Measurements from ENCODE around the gene FABP2.
"Not testable (repeated sequence)": the region's sequence is repeated elsewhere in the genome, so short reads cannot be mapped to it uniquely, and the experiment has no call there.

The FABP2 gene

DNA sequence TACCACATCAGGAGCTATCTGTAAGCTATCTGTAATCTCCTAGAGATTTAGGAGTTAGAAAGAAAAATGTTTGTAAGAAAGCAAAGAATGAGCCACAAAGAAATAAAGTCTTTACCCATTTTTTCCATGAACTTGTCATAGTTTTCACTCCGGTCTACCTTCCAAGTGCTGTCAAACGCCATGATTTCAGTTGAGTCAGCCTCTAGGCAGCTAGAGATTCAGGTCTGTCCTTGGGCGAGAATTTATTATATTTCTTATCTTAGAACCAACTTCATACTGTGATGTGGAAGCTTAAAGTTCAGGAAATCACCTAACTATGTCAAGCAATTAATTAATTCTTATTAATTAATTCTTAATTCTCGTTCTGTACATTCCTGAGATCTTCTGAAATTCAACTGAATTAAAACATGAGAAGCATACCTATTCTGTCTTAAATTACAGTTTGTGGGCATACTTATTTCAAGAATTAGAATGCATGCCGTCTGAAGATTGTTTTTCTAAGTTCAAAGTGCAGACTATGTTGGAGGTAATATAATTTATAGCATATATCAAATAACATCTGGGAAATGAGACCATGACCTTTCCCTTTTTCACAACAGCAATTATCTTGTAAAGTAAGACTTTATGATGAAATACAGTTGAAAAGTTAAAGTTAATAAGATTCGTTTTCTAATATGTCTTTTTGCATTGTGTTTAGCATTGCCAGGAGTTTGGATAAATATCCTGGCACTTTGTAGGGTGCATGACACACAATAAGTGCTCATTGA lies at the start of gene FABP2:
TSS of gene FABP2 (minus strand) at position 218 of the 767 bp plus-strand sequence. CDS start at position 182, 36 bp downstream.
- no peak for DNase-seq

DNA sequence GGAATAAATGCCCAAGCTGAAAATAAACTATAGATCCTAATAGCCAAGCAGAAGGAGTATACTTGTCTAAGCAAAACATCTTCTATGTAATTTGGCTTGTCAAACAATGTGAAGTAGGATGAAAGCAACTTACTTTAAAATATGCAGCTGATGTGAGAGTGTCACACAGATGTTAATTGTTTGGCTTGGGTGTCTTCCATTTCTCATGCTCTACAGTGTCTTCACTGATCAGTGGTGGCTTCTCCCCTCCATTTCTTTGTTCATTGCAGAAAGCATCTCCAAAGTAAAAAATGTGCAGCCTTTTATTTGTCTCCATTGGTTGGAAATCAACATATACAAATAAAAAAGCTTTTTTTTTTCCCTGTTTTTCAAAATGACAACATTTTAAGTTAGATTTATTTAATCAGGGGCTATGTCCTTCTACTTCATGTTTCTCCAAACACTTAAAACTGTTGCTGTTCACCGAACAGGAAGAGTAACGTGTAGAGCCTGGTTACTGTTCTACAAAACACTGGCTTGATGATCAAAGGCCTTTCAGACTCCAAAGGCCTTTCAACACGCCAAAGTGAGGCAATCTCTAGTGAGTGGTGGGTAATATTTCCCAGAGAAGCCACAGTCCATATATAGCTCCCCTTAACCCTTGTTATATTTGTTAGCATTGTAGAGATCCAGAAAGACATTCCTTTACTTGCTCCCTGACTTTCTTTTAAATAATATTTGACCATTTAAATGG lies 49.2 kb upstream of the FABP2 start:
- DNase-seq, result peak; percentile 72

DNA sequence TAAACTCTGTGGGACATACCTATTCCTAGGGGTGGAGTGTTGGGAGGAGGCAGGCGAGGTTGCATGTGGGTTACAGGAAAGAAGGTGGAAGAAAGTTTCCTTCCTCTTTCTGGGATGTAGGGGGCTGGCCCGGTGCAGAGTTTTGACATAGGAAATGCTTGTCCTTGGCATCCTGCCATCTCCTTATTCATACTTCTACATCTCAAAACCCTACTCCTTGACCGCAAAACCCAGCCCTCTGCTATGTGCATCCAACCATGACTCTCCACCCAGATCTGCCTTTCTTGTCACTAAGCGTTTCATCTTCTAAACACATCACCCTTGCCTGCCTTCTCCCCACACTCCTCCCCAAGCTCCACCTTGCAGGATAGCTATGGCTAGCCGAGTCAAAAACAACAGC lies 48.5 kb upstream of the FABP2 start:
- peak; percentile 96 for DNase-seq

DNA sequence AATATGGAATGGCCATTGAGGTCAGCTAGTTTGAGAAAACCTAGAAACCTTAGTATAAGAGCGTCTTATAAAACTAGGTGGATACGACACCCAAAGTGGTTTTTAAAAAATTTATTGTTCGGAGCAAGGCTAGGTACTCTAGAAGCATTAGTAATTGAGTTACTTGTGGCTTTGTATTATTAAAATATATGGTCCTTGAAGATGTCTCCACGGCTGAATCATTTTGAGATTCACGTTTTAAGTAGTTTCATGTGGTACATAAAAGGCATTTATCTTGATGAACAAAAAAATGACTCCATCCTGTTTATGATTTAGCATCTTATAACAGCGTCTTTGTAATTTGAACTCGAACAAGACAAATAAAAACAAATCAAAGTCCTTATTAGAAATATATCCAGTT lies 44.9 kb upstream of the FABP2 start:
- not testable (repeated sequence) for DNase-seq

DNA sequence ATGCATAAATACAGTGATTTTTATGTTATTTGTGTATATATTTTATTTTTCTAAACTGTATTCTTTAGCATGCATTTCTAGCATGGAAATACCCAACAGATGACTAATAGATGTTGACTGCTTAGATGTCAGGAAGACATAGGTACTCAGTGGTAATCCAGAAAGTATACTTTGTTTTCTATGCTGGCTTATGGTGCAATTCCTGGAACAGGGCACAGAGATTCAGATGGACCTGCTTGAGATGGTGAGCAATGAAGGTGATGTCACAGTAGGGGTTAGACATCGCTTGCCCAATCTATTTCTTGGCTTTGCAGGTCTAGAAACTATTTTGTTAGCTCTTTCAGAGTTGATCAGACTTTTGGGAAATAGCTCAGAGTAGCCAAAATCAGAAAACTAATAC lies 42.3 kb upstream of the FABP2 start:
- not testable (repeated sequence) for DNase-seq

DNA sequence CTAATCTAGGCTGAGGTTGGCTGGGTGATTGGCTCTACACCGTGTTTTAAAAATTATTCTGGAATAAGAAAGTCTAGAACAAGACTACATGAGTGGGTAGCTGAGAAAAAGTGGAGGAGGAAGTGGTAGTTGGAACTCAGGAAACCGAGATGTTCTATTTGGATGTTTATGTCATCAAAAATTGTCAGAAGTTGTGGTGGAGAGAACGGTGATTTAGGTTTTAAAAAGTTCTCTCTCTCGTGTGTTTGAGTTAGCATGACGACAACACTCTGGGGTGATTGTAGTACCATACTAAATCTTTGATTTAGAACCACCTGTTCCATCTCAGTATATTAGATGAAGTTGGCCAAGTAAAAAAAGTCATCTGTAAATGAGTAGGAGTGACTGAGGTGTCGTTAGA lies 41.4 kb upstream of the FABP2 start:
- DNase-seq, result not testable (repeated sequence)

DNA sequence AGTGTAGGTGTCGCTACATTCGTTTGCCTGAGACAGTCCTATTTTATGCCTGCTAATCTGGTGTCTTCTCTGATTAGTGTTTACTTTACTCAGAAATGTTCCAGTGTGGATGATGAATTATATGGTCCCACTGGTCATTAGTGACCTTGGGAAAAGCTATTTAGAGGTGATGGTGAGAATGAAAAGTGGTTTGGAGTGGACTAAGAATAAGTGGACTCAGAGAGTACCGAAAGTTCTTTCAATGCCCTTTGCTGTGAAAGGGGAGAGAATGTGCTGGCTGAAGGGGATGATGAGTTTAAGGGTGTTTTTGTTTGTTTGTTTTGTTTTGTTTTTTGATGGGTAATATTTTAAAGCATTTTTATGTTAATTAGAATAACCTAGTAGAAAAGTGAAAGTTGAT lies 40.5 kb upstream of the FABP2 start:
- not testable (repeated sequence) for DNase-seq

DNA sequence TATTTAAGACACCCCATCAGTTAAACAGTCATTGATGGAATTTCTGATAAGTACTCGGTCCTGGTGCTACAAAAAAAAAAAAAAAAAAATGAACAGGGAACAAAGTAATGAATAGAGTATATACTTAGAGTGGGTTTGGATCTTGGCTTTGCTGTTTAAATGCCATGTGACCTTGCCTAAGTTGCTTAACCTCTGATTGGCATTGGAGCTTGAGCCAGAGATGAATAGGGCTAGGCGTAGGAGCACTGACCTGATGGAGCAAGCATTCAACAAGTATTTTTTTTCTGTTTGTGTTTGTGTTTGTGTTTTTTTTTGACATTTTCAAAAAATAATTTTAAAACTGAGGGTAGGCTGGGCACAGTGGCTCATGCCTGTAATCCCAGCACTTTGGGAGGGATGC lies 37.9 kb upstream of the FABP2 start:
- not testable (repeated sequence) for DNase-seq

DNA sequence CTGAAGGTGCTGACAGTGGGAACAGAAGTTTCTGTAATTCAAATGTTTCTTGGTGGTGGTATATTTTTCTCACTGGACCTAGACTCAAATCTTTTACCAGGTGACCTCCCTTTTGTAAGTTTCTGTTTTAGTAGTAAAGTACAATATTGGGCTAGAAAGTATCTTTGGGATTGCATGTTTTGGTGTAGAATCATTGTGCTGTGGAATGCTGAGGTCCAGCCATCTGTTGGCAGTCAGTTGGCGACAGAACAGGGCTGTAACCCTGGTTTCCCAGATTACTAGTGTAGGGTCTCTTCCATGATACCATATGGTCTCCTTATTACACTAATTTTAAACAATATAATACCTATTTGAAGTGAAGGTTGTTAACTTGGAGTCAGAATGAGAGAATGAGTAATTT lies 34.9 kb upstream of the FABP2 start:
- not testable (repeated sequence) for DNase-seq

DNA sequence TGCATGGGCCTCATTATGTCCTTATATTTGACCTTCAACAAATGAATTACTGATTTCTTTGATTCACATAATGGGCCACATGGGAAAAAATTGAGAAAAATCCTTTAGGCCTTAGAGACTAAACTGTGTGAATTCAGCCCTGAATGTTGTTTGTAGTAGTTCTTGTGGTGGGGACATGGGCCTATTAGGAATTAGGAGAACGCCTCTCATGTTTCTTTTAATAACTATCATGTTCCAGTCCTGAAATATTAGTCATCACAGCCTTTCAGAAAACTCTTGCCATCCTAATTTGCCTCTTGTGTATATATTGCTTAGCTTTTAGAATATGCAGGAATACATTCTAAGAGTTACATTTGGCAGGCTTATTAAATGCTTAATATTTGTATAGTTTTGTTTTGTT lies 34.1 kb upstream of the FABP2 start:
- not testable (repeated sequence) for DNase-seq

DNA sequence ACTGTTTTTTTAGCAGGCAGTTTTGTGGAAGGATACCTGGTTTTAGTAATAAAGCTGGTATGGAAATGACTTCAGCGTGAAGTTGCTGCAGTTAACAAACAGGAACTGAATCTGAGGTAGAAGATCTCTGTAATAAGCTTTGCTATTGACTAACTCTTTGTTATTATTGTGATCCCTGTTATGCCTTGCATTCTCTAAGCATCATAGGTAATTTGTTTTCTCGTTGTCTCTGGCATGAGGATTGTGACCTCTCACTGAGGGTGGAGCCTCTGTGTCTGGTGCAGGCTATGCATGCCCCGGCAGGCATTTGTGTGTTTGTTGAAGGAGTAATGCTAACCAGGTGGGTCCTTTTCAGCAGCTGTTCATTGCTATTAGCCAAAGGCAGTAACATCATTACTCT lies 31.4 kb upstream of the FABP2 start:
- not testable (repeated sequence) for DNase-seq

DNA sequence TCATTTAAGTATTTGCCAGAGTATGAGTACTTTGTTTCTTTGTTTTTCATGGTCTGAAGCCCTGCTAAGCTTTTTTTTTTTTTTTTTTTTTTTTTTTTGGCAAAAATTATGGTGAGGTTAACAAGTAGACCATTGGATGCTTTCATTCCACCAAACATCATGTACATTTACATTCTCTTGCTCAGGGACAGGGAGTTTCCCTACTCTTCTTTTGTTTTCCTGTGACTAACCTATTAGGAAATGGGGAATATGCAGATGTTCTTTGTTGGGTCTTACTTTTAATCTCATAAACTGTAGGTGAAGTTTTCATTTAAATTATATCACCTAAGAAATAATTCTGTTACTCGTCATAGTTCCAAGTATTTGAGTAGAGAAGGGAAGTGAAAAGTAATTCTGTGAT lies 26.2 kb upstream of the FABP2 start:
- not testable (repeated sequence) for DNase-seq

DNA sequence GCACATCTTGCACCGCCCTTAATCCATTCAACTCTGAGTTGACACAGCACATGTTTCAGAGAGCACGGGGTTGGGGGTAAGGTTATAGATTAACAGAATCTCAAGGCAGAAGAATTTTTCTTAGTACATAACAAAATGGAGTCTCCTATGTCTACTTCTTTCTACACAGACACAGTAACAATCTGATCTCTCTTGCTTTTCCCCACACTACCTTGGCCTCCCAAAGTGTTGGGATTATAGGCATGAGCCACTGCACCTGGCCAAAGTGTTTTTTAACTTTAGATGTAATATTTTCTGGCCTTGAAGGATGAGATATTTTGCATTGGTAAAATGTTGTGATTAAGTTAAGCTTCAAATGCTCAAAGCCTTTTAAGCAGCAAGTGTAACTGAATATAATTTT lies 21.4 kb upstream of the FABP2 start:
- DNase-seq, result not testable (repeated sequence)

DNA sequence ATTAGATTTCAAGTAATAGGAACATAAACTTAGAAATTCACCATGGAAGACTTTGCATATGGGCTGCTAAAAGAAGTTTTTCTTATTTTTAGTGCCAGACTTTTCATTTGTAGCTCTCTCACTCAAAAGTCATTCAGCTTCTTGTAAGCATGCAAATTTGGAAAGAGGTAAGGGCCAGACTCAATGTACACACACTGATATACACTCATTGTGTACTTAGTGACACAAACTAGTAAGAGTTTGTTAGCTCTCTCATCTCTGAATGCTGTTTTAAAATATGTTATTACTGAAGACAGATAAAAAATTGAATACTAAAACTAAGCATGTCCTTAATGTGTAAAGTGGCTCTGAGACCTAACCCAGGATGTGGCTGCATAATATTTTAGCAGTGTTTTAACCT lies 18.0 kb upstream of the FABP2 start:
- DNase-seq, result not testable (repeated sequence)

DNA sequence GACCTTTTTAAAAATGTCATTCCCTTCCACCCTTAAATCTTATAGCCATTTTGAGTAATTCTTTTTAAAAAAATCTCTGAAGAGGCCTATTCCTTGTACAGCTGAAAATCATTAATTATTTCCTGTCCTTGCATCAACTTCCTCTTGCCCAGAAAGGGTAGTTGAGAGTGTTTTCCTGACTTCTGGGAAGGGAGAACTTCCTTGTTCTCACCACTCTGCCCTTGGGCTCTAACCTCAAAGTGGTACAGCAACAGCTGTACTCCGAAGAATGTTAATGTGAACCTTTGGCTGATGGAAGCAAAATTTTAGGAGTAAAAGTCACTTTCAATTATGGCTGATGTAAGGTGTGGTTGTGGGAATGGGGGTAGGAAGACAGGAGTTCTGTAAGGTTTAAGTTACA lies 15.1 kb upstream of the FABP2 start:
- peak; percentile 76 for DNase-seq

DNA sequence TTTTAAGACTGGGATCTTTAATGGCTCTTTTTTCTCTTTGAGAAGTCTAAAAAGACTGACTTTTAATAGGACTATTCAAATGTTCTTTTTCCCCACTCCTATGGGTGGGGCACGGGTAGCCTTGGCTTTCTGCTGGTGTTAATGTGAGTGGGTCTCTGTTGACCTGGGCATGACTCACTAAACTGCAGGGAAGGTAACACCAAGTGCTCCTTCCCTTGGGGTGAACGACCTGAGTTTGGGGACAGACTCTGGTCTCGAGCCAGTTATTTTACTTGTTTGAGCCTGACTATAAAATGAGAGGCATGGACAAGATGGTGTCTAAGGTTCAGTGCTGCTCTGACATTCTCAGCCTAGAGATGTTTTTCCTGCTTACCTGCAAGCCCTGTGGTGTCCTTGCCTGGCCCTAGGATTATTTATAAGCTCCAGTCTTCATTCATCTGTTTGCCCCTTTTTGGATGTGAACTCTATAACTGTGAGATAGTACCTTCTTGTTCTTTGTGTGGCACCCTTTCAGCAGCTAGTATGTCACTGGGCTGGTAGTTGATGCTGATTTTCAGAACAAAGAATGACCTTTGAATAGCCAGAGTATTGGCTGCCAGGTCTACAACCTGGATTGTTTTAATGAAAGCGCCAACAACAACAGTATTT lies 14.5 kb upstream of the FABP2 start:
- DNase-seq, result not testable (repeated sequence)

DNA sequence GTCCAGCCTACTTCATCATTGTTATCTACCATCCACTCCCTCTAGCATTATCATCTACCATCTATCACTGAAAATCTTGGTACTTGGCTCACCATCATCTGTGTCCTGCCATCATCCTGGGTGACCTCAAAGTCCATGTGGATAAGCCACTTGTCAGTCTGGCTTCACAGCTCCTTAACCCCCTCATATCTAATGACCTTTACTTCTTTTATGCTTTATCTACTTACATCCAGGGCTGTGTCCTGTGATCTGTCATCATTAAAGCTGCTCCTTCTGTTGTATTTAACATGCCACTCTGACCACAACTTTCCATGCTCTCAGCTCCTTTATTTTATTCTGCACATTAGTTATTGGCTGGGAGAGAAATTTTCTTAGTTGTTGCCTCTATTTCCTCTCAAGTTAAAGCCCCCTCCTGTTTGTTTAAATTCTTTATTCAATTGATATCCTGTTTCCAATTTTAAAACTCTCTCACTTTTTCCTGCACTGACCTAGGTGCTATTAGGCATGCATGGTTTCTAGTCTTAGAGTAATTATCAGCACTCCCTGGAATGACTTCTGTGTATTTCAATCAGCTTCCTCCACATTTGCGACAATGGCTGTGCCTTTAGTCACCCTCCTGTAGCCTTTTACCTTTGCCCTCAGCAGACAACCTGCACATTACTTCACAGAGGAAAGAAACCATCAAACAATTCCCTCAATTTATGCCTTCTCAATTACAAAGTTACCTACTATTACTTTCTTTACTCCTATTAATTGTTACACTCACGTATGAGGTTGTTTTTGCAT lies 8.1 kb upstream of the FABP2 start:
- no peak for DNase-seq

DNA sequence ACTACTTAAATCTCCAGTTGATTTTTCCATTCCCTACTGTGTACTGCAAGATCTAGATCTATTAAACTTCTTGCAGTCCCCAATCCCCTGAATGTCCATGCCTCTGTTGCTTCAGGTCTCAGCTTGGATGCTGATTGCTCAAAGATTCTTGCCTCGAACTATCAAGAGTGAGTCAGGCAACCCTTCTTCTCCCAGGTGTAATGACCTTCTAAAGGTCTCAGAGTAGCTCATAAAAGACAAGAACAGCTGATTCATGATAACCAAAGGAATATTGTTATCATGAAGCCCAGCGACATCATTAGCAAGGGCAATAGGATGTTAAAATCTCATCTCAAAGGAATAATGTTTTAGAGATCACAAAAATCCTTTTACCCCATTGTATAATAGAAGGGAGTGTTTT lies 6.8 kb upstream of the FABP2 start:
- no peak for DNase-seq

DNA sequence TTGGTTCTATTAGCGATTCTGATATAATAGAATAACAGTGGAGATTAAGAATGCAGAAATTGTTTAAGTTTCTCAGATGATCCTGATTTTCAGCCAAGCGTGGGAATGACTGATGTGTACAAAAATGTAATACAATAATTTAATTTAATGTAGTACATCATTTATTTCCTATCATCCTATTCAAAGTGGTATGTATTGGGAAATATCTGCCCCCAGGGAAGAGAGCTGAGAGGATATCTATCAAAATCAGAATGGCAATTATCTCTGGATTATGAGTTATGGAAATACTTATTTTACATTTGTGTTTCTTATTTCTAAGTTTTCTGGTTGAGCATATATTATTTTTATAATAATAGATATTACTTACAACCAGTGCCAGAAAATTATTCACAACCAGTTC lies 3.9 kb downstream of the FABP2 start:
- no peak for DNase-seq

DNA sequence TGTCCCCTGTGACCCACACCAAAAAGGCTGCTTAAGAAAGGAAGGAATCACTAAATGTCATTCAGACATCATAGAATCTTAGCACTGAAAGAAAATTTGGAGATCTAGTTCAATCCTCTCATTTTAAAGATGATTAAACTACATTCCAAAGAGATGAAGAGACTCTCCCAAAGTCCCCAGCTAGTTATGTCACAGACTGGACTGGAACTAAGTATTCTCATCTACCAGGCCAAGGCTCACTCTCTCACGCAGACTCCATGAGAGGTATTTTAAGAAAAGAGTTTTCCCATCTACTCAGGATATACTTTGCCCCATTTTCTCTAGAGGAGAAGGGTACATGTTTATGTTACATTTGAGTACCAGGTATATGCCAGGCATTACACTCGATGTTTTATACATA lies 6.9 kb downstream of the FABP2 start:
- no peak for DNase-seq

DNA sequence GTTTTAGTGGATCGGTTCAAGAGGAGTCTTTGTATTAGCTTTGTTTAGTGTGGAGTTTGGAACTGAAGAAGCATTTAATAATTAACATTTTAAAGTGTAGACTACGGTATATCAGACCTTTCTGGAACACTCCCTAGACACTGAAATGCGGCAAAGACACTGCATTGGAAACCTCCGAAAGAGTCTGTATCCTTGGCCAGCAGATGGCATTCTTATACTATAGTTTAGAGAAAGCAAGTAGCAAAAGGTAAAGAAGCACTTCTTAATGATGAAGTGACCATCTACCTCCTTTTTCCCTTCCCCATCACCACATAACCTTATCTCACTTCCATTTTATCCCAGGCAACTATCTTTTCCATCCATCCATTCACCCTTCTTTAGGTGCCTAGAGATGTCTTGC lies 7.6 kb downstream of the FABP2 start:
- peak; percentile 33 for DNase-seq

DNA sequence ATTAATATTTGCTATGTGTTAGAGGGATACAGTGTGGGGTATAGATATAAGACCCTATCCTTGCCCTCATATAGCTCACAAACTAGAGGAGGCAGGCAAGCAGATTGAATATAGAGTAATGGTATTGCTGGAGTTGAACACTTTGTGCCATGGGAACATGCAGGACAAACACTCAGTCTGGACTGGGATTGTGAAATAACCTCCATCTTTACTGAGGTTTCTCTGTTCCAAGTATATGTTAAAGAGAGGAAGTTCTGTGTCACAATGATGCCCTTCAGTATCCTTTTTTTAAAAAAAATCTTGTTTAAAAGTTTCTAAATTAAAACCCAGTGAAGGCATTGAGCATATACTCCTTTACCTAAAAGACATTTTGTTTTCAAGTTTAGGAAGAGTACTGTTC lies 8.7 kb downstream of the FABP2 start:
- peak; percentile 65 for DNase-seq

DNA sequence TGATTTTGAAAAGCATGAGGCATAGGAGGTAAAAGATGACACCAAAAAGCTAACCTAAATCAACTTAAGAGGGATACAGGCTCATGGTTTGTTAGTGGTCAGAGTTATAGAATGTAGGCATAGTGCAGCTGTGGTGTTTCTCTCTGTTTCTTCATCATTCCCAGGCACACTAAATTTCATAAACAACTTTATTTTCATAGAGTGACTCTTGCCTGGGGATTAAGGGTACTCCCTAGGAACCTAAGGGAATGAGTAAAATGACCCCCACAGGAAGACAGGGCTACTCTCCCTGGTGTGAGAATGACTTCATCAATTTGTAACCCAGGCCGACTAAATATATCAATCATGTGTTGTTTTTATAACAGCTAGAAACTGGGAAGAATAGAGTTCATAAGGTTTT lies 11.1 kb downstream of the FABP2 start:
- no peak for DNase-seq
